ENCODE data around the gene TRIM37.

TRIM37 gene

GRCh38 chr17:58947411-58947810 lies 159.3 kb downstream of the TRIM37 start:
- DNase-seq (ENCODE audit: low spot score) = no peak

GRCh38 chr17:58944166-58944565 lies 162.5 kb downstream of the TRIM37 start:
- DNase-seq (ENCODE audit: low spot score) = no peak

GRCh38 chr17:58936295-58936694 lies 170.4 kb downstream of the TRIM37 start:
- DNase-seq (ENCODE audit: low spot score) = no peak

GRCh38 chr17:58932956-58933355 lies 173.7 kb downstream of the TRIM37 start:
- DNase-seq (ENCODE audit: low spot score) = no peak

All from NAMALWA (cell line).